ENCODE measurements around the gene WNK1. TPM values are rescaled to one million over a fixed set of nuclear protein-coding genes. Genes with fewer than 3 reads are reported as not detected.
"Not testable (repeated sequence)": the region's sequence is repeated elsewhere in the genome, so short reads cannot be mapped to it uniquely, and the experiment has no call there.

WNK1 gene
- total RNA-seq, 4 donors from 2014 or later, result 222 to 407 (median 322) TPM

DNA sequence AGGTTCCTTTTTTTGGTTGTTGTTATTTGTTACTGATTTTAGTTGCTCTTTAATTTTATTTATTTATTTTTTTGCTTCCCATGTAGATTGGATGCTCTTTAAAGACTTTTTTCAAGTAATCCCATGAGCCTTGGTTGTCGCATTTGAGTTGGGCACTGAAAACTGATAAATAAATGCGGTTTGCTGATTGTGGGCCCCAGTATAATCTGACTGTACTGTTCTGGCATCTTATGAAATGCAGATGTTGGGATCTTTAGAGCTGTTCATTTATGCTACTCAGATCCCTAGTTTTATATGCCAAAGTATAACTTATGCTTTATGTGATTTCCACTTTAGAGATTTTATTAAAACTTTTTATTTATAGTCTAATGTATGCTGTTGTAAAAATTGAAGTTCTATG is 33.3 kb downstream of the WNK1 start:
- DNase-seq (ENCODE audit: low spot score) (no peak), ATAC-seq (ENCODE audit: low FRiP score) (no peak)
- TF ChIP-seq, protein P1, sequence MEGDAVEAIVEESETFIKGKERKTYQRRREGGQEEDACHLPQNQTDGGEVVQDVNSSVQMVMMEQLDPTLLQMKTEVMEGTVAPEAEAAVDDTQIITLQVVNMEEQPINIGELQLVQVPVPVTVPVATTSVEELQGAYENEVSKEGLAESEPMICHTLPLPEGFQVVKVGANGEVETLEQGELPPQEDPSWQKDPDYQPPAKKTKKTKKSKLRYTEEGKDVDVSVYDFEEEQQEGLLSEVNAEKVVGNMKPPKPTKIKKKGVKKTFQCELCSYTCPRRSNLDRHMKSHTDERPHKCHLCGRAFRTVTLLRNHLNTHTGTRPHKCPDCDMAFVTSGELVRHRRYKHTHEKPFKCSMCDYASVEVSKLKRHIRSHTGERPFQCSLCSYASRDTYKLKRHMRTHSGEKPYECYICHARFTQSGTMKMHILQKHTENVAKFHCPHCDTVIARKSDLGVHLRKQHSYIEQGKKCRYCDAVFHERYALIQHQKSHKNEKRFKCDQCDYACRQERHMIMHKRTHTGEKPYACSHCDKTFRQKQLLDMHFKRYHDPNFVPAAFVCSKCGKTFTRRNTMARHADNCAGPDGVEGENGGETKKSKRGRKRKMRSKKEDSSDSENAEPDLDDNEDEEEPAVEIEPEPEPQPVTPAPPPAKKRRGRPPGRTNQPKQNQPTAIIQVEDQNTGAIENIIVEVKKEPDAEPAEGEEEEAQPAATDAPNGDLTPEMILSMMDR (IDR thresholded peaks at IDR 0.05), result no peak

DNA sequence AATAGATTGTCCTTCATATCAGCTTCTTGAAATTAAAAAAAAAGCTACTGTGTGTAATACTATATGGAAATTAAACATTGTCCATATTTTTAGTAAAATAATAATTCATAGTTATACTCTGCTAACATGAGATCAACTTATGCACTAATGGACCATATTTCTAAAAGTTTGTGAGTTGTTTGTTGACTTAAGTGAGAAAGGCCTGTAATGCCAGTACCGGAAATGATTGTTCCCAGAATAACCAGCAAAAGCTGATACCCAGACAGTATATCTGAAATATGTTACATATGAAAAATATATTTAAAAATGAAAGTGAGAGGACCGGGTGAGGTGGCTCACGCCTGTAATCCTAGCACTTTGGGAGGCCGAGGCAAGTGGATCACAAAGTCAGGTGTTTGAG is 35.9 kb downstream of the WNK1 start:
- TF ChIP-seq, protein P1 (IDR thresholded peaks at IDR 0.05), result no peak
- no peak for ATAC-seq (ENCODE audit: low FRiP score)
- DNase-seq (ENCODE audit: low spot score), result no peak

DNA sequence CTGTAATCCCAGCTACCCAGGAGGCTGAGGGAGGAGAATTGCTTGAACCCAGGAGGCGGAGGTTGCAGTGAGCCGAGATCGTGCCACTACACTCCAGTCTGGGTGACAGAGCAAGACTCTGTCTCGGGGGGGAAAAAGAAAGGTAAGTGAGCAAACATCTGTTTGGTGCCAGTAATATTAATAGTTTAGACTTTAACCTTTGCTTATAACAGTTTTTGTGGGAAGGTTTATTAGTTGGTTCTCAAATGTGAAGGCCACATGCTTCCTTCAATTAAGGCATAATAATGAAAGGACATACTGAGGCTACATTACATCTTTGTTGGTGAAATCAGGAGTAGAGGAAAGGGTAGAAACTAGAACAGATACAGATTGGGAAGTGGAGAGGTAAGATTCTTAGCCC is 36.4 kb downstream of the WNK1 start:
- not testable (repeated sequence) for ATAC-seq (ENCODE audit: low FRiP score); DNase-seq (ENCODE audit: low spot score)

DNA sequence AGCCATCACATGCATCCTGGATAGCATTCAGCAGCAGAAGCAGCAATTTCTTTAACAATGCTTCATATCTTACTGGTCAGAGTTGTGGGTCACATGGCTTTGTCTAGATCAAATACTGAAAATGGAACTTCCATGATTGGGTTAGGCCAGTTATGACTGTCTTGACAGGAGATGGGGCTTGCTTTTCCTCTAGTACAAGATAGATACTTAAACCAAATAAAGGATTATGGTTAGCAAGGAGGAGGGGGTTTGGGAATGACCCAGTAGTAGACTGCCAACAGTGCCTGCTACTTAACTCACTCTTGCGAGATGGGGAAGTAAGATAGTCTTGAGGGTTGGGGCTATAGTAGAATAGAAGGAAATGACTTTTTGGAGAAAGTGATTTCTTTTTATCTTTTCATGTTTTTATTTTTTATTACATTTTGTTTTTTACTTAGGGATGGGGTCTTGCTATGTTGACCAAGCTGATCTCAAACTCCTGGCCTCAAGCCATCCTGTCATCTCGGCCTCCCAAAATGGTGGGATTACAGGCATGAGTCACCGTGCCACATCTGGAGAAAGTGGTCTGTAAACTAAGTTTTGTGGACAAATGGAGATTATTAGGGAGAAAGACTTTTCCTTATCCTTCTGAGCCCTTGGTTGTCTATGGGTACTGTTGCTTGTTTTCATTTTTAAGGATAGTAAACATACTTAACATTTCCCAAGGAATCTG is 37.6 kb downstream of the WNK1 start:
- no peak for DNase-seq (ENCODE audit: low spot score)
- TF ChIP-seq, protein P1 (IDR thresholded peaks at IDR 0.05), result no peak
- ATAC-seq (ENCODE audit: low FRiP score), result no peak

DNA sequence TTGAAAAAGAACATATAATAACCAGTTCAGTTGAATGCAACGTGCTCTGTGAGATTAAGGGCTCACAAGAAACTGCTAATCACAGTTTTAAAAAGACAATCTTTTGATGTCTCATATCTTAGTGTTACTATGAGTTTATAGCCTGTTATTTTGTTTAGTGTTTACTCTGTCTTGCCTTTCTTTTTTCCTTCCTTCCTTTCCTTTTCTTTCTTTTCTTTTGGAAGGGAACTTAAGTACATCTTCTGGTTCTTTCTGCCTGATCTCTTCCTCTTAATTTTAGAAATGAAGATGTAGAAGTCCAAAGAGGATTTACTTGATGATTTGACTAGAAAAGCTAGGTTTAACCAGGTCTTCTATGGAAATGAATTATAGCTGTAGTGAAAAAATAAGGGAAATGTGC is 38.2 kb downstream of the WNK1 start:
- DNase-seq (ENCODE audit: low spot score), result no peak
- ATAC-seq (ENCODE audit: low FRiP score), result no peak
- TF ChIP-seq, protein P1 (IDR thresholded peaks at IDR 0.05), result no peak

DNA sequence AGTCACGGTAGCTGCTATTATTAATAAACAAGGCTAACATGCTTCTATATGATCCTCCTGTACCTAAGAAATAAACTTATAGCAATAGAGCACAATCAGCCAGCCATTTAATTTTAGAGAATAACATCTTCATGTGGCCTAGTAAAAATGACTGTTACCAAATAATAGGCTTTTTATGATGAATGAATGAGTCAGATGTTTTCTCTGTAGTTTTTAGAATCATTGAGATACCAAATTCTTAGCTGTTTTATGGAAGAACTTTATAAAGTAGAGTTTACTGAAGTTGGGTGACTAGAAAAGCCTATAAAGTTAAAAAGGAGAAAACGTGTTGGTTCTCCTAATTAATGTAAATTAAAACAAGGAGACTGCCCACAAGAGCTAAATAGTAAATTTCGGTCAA is 40.7 kb downstream of the WNK1 start:
- TF ChIP-seq, protein P1 (IDR thresholded peaks at IDR 0.05), result no peak
- DNase-seq (ENCODE audit: low spot score) (no peak), ATAC-seq (ENCODE audit: low FRiP score) (no peak)

DNA sequence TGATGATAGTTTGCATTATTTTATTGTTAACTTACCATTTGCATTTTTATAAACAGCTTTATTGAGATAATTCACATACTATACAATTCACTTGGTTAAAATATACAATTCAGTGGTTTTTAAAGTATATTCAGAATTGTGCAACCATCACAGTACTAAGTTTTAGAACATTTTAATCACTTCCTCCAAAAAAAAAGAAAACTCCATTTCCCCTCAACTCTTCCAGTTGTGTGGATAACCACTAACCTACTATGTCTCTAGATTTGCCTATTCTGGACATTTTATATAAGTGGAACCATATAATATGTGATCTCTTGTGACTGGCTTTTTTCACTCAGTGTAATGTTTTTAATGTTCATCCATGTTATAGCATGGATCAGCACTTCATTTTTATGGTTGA is 41.3 kb downstream of the WNK1 start:
- no peak for ATAC-seq (ENCODE audit: low FRiP score)
- DNase-seq (ENCODE audit: low spot score), result no peak
- TF ChIP-seq, protein P1 (IDR thresholded peaks at IDR 0.05), result no peak
